Measurements from ENCODE around the gene CRABP1.

CRABP1 gene

DNA sequence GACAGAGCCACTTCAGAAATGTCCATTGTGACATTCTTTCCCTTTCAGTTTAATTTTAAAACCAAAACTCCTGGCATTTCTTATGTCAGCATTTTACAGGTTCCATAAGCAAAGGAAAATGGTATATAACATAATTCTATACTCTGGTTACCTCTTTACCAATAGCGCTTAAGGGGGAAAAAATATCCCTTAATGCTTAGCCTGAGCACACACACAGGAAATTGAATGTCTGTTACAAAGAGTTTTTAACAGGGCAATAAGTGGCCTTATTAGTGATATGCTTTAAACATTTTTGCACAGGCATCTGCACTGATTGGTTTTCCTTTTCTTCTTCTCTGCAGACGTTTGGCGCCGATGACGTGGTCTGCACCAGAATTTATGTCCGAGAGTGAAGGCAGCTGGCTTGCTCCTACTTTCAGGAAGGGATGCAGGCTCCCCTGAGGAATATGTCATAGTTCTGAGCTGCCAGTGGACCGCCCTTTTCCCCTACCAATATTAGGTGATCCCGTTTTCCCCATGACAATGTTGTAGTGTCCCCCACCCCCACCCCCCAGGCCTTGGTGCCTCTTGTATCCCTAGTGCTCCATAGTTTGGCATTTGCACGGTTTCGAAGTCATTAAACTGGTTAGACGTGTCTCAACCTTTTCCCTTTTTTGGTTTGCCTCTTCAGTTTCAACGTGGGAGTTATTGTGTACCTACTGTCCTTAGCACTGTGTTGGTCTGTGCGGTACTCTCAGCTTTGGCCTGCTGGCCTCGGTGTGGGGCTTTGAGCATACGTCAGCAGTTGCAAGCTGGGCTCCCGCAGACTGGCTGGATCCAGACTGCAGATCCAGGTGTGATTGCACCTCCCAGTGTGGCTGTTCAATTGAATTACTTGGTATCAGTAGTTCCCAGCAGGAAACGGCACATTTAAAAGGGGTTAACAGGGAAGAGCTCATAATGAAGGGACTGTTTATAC, 7.7 kb downstream of the CRABP1 start:
- peaks cover 2% of the 10 kb centered on the region; the same call in 1 of the 2 replicates for H3K9me3 ChIP-seq (ENCODE audit: control insufficient read depth, insufficient read depth, low read length)
- no peak overlapping the region for H3K9ac ChIP-seq (ENCODE audit: low read depth, low read length)
- peaks cover 18% of the 10 kb centered on the region for H3K36me3 ChIP-seq (ENCODE audit: insufficient read depth, low read length)
- H3K4me1 ChIP-seq (ENCODE audit: insufficient read depth, low read length), result peaks cover 2% of the 10 kb centered on the region; the same call in 1 of the 2 replicates

DNA sequence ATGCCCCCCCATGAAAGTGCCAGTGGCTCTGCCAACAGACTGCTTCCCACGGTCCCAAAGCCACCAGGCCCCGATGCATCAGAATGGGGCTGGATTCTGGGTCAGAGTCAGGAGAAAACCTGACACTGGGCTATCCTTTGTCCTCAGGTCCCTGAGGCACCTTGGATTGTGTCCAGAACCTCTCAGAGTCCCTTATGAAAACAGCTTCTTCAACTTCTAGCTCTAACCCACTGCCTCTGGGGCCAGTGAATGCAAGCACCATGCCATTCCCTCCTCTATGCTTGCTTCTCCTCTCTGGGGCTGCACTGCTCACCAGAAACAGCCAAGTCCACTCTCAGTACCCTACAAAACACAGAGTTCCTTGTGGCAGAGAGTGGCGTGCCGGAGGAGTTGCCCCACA, 9.9 kb downstream of the CRABP1 start:
- Histone ChIP-seq H3K9me3 (ENCODE audit: control insufficient read depth, insufficient read depth, low read length) (peaks cover 2% of the 10 kb centered on the region; the same call in 1 of the 2 replicates), H3K4me1 (ENCODE audit: insufficient read depth, low read length) (peaks cover 3% of the 10 kb centered on the region; the same call in 1 of the 2 replicates), H3K36me3 (ENCODE audit: insufficient read depth, low read length) (peaks cover 10% of the 10 kb centered on the region), H3K9ac (ENCODE audit: low read depth, low read length) (no peak overlapping the region)

DNA sequence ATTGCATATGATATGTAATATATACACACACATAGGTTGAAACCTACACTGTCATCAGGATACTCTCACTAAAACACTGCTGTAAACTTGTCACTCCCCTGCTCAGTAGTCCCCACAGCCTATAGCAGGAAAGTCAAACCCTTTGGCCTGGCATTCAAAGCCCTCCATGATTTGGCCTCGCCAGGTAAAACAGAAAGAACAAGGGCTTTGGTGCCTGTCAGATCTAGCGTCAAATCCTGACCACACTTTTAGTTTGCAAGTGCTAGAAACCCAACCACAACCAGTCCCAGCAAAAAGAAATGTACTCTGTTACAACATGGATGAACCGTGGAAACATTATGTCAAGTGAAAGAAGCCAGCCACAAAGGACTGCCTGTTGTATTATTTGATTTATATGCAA, 11.4 kb downstream of the CRABP1 start:
- H3K9ac ChIP-seq (ENCODE audit: low read depth, low read length), result no peak overlapping the region
- peaks cover 8% of the 10 kb centered on the region for H3K36me3 ChIP-seq (ENCODE audit: insufficient read depth, low read length)
- H3K4me1 ChIP-seq (ENCODE audit: insufficient read depth, low read length), result peaks cover 3% of the 10 kb centered on the region; the same call in 1 of the 2 replicates
- H3K9me3 ChIP-seq (ENCODE audit: control insufficient read depth, insufficient read depth, low read length), result peaks cover 2% of the 10 kb centered on the region; the same call in 1 of the 2 replicates

DNA sequence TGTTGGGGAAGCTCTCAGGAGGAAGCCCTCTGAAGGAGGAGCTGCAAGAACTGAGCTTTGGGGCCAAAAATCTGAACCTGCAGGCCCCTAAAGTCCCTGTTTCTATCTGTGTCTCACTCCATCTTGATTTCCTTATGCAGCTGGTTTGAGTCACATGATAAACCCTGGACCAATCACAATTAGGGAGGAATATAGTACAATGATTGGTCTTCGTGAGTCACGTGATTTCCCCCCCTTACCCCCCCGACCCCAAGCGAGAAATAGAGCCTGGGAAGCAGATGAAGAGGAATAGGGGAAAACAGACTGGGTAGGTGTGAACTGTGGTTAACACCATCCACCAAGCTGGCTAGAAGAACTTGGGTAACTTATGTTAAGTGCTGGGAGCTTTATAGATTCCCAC, 12.9 kb downstream of the CRABP1 start:
- no peaks in the 10 kb centered on the region for H3K36me3 ChIP-seq (ENCODE audit: insufficient read depth, low read length)
- H3K9me3 ChIP-seq (ENCODE audit: control insufficient read depth, insufficient read depth, low read length), result peaks cover 2% of the 10 kb centered on the region; the same call in 1 of the 2 replicates
- H3K4me1 ChIP-seq (ENCODE audit: insufficient read depth, low read length), result peaks cover 7% of the 10 kb centered on the region; the same call in 1 of the 2 replicates
- peak overlapping the region; percentile 29; the same call in 1 of the 2 replicates for H3K9ac ChIP-seq (ENCODE audit: low read depth, low read length)

DNA sequence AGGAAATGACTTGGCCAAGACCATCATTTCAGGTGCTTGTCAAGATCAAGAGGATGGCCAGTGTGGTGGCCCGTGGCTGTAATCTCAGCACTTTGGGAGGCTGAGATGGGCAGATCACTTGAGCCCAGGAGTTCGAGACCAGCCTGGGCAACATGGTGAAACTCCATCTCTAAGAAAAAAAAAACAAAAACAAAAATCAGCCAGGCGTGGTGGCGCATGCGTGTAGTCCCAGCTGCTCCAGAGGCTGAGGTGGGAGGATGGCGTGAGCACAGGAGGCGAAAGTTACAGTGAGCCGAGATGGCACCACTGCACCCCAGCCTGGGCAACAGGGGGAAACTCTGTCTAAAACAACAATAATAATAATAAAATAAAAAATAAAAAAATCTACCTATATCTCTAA, 15.0 kb downstream of the CRABP1 start:
- no peak overlapping the region for H3K9ac ChIP-seq (ENCODE audit: low read depth, low read length)
- no peaks in the 10 kb centered on the region for H3K9me3 ChIP-seq (ENCODE audit: control insufficient read depth, insufficient read depth, low read length)
- peaks cover 13% of the 10 kb centered on the region; the same call in 1 of the 2 replicates for H3K4me1 ChIP-seq (ENCODE audit: insufficient read depth, low read length)
- H3K36me3 ChIP-seq (ENCODE audit: insufficient read depth, low read length), result no peaks in the 10 kb centered on the region

DNA sequence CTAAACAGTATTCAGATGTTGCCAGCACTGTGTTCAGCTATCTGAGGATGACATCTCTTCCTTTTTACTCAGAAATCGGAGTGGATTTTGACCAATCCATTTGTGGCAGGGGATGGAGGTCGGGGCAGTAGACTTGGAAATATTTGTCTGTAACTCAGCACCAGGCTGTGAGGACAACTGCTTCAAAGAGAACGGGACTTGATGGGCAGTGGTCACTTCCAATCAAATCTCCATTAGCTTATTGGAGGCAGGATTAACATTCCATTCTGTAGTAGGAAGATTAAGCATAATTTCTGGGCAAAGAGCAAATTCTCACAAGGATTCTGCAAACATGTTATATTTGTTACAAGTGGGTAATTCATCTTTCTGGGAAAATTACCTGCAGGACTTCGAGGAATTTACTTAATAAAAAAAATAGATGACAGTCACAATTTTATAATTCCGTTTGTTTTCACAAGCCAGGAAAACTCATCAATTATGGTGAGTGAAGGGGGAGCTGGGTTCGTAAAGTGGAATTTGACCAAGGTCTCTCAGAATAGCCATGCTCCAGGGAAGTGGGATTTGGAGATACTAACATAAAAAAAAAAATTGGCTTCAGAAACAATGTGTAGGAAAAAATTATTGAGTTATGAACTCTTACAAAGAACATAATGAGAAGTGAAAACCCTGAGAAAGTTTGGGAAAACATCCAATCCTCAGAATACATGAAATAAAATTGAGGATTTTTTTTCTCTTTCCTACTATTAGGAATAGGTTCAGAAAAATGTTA, 18.1 kb downstream of the CRABP1 start:
- Histone ChIP-seq H3K9me3 (ENCODE audit: control insufficient read depth, insufficient read depth, low read length) (no peaks in the 10 kb centered on the region), H3K9ac (ENCODE audit: low read depth, low read length) (no peak overlapping the region), H3K4me1 (ENCODE audit: insufficient read depth, low read length) (peaks cover 10% of the 10 kb centered on the region; the same call in 1 of the 2 replicates), H3K36me3 (ENCODE audit: insufficient read depth, low read length) (no peaks in the 10 kb centered on the region)

DNA sequence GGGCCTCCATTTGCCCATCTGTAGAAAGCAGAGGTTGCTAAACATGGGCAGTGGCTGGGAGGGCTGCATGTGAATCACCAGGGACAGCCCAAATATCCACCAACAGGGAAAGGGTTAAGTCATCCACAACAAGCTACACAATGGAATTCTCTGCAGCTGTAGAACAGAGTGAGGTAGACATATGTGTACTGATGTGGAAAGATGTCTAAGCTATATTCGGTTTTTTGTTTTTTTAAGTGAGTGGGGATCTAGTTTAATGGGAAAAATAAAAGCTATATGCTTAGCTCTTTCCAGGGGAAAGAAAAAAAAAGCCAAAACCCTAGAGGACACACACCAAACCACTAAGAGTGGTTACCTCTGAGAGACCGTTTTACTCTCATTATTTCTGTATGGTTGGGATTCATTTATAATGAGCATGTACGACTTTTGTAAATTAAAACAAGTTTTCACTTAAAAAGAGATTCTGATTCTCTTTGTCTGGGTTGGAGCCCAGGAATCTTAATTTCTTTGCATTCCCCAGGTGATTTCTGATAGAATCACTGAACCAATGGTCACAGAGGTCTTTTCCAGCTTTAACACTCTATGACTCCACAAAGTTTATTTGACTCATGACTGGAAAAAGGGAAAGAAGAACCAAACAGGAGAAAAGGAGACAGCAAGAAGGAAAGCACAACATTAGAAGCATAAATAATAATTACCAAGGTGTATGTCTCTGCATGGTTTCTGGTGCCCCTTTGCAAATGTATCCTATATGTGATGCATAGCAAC, 19.1 kb downstream of the CRABP1 start:
- H3K9ac ChIP-seq (ENCODE audit: low read depth, low read length), result no peak overlapping the region
- H3K36me3 ChIP-seq (ENCODE audit: insufficient read depth, low read length), result no peaks in the 10 kb centered on the region
- peaks cover 10% of the 10 kb centered on the region; the same call in 1 of the 2 replicates for H3K4me1 ChIP-seq (ENCODE audit: insufficient read depth, low read length)
- no peaks in the 10 kb centered on the region for H3K9me3 ChIP-seq (ENCODE audit: control insufficient read depth, insufficient read depth, low read length)

DNA sequence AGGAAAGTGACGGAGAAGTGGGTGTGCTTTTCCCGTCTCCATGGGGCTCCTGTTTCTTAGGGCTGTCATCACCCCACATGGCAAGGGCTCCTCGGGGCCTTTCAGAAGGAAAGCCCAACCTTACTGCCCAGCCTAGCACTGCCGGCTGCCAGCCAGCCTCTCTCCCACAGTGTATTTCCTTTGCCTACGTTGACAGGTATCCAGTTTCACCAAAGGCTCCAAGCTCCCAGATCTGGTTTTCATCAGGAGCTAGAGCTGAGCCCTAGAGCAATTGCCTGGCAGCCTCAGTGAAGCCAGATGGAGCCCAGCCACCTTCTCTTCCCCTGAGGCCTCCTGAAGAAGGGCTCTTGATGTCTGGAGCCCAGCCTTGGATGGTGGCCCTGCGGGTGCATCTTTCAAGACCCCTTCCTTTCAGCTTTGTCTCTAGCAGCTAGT, 20.2 kb downstream of the CRABP1 start:
- Histone ChIP-seq H3K36me3 (ENCODE audit: insufficient read depth, low read length) (no peaks in the 10 kb centered on the region), H3K4me1 (ENCODE audit: insufficient read depth, low read length) (peaks cover 10% of the 10 kb centered on the region; the same call in 1 of the 2 replicates), H3K9ac (ENCODE audit: low read depth, low read length) (no peak overlapping the region), H3K9me3 (ENCODE audit: control insufficient read depth, insufficient read depth, low read length) (no peaks in the 10 kb centered on the region)

DNA sequence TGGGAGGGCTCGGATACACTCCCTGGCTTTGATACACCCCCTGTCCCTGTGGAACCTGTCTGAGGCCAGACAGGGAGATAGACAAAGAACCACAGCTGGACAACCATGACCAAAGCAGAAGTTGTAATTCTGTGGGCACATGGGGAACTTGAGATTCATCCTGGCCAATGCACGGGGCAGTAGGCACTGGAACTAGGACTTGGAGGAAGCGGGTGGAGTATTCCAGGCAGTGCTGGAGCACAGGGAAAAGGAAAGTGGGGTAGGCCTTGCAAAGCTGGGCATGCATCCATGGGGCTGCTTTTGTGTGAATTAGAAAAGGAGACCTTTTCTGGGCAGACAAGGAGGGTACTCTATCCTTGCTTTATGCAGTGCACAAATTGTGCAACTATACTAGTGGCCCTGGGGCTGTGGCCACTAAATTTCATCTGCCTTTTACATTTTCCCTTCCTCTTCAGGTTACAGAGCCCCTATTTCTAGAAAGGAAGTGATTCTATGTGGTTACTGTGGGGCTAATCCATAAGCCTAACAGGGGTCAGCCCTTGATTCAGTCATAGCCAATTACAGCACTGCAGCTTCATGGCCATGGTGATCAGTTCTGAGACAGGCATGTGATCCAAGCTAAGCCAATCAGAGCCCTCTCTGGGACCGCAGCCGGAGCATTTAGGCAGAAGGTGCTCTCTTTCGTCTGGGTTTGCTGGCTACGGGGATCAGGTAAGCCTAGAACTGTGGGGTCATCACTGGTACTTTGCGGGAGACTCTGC, 21.0 kb downstream of the CRABP1 start:
- no peaks in the 10 kb centered on the region for H3K36me3 ChIP-seq (ENCODE audit: insufficient read depth, low read length)
- H3K4me1 ChIP-seq (ENCODE audit: insufficient read depth, low read length), result peaks cover 10% of the 10 kb centered on the region; the same call in 1 of the 2 replicates
- no peak overlapping the region for H3K9ac ChIP-seq (ENCODE audit: low read depth, low read length)
- H3K9me3 ChIP-seq (ENCODE audit: control insufficient read depth, insufficient read depth, low read length), result no peaks in the 10 kb centered on the region

DNA sequence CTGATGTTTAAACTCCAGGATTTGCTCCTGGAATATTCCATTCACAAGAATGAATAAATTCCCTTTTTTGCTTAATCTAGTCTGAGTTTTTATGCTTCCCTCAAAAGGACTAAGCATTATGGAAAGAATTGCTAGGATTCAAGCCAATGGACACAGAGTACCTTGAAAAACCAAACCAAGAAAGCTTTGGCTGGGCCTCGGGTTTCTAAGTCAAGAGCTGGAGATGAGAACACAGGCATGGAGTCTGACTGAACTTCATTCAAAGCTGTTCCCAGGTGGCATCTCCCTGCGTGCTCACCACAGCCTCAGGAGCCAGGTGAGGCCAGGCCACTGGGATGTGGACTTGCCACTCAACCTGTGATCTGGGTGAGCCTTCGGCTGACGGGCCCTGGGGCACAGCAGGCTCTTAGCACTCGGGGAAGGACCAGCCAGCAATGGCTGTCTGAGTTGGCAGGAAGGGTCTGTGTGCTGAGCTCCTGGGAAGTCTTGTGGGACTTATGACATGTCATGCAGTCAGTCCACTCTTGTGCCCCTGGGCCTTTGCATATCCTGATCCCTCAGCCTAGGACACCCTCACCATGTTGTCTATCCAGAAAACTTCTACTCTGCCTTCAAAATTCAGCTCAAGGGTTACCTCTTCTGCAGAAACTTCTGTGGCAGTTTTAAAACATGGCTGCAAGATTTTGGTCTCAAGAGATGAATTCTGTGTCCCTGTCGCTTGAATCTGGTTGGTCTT, 21.8 kb downstream of the CRABP1 start:
- Histone ChIP-seq H3K9me3 (ENCODE audit: control insufficient read depth, insufficient read depth, low read length) (no peaks in the 10 kb centered on the region), H3K36me3 (ENCODE audit: insufficient read depth, low read length) (no peaks in the 10 kb centered on the region), H3K4me1 (ENCODE audit: insufficient read depth, low read length) (peaks cover 10% of the 10 kb centered on the region; the same call in 1 of the 2 replicates), H3K9ac (ENCODE audit: low read depth, low read length) (no peak overlapping the region)

DNA sequence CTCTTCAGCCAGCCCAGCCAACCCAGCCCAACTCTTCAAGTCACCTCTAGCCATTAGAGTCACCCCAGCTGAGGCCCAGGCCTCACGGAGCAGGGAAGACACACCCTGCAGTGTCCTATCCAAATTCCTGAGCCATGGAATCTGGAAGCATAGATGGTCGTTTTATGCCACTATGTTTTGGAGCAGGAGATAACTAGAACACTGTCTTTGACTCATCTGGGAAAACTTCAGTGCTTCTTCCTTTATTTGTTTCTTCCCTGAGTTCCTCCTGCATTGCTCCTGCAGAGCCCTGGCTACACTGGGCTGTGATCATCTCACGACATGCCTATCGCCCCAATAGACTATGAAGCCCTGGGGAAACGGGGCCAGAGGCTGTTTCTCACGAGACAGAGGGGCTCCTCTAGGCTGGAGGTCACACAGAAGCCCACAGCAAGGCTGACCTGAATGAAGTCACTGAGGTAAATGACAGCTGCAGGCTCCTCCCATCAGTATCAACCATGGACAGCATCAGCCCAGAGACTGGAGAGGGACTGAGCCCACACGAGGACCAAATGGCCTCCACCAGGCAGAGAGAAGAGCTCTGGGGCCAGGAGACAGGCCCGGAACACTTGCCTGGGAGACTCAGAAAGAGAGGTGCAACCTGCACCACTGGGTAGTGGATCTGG, 22.7 kb downstream of the CRABP1 start:
- Histone ChIP-seq H3K36me3 (ENCODE audit: insufficient read depth, low read length) (no peaks in the 10 kb centered on the region), H3K4me1 (ENCODE audit: insufficient read depth, low read length) (peaks cover 9% of the 10 kb centered on the region; the same call in 1 of the 2 replicates)

DNA sequence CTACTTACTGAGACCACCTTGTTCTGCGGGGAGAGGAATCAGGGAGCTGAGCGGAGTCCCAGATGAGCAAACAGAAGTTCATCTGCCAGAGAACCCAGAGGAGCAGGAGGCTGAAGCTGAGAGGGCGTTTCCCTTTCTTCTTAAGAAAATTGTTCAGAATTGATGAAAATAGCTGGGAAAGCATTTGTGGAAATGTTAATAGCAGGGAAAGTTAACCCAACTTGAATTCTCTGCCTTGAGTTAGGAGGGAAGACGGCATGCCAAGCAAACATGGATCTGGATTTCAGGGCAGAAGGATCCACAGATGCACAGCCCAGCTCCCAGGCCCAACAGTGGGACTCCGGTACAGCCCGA, 23.2 kb downstream of the CRABP1 start:
- Histone ChIP-seq H3K36me3 (ENCODE audit: insufficient read depth, low read length) (no peaks in the 10 kb centered on the region), H3K9ac (ENCODE audit: low read depth, low read length) (no peak overlapping the region), H3K4me1 (ENCODE audit: insufficient read depth, low read length) (peaks cover 4% of the 10 kb centered on the region; the same call in 1 of the 2 replicates), H3K9me3 (ENCODE audit: control insufficient read depth, insufficient read depth, low read length) (no peaks in the 10 kb centered on the region)

More for the DNA sequence above, 22.7 kb downstream of the CRABP1 start:
- H3K9me3 ChIP-seq (ENCODE audit: control insufficient read depth, insufficient read depth, low read length), result no peaks in the 10 kb centered on the region
- H3K9ac ChIP-seq (ENCODE audit: low read depth, low read length), result no peak overlapping the region
